Activated CD4-positive, alpha-beta T cell treated with anti-CD3 and anti-CD28 coated beads, Interleukin-2, amount 50 U/mL, for 24 hours (primary cell): ENCODE data around the gene EPHA1.

ENCODE experiments used
- DNase-seq, 2 donors: peaks; one replicate each; pipeline ENCODE4 v3.0.0-alpha.2; 2020; ENCODE audit warnings: low read depth in 1 of 2, low spot score in 1 of 2

The EPHA1 gene

DNA sequence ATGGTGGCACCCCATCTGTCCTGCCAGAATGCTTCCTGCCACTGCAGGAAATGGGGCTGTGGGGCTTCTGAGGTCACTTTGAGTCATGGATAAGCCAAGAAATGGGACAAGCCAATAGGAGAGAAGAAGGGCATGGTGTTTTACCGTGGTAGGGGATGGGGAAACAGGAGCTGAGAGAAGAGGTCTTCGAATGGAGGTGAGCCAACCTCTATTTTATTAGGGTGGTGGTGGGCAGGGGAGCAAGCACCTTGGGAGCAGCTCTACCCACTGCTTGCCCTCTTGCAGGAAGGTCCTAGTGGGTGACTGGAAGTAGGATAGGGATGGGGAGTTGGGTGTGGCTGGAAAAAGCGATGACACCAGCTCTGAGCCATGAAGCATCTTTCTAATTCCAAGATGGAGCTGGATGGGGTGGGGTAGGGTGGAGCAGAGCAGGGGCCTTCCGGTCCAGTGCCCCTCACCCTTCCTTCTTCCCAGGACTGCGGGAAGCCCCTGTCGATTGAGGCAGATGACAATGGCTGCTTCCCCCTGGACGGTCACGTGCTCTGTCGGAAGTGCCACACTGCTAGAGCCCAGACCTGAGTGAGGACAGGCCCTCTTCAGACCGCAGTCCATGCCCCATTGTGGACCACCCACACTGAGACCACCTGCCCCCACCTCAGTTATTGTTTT, 18.4 kb downstream of the EPHA1 start:
- no peak for DNase-seq

DNA sequence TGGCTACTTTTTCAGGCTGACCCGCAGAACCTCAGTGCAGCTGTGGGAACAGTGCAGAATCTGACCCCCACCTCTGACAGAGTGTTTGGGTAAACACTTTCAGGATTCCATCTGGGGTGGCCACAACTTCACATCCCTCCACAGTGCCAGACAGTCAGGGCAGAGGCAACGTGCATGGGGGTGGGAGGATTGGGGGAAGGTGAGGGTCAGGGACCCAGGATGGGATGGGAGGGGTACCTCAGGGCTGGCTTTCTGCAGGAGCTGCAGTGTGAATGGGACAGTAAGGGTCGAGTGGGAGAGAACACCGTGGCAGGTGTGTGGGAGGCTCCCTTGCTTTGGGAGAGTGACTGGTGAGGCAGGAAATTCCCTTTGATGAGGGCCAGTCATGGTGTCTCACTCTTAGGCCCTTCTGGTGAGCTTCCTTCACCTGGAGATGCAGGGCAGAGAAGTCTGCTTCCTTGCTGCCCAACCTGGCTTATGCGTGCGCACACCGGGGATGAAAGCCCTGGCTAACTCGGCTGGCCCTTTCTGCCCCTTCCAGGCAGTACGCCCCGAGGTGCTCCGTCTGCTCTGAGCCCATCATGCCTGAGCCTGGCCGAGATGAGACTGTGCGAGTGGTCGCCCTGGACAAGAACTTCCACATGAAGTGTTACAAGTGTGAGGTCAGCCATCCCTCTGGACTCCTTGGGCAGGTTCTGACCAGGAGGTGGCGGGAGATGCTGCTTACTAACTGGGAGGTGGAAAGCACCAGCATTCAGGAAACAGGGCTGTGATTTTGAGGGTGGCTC, 19.1 kb downstream of the EPHA1 start:
- no peak for DNase-seq

DNA sequence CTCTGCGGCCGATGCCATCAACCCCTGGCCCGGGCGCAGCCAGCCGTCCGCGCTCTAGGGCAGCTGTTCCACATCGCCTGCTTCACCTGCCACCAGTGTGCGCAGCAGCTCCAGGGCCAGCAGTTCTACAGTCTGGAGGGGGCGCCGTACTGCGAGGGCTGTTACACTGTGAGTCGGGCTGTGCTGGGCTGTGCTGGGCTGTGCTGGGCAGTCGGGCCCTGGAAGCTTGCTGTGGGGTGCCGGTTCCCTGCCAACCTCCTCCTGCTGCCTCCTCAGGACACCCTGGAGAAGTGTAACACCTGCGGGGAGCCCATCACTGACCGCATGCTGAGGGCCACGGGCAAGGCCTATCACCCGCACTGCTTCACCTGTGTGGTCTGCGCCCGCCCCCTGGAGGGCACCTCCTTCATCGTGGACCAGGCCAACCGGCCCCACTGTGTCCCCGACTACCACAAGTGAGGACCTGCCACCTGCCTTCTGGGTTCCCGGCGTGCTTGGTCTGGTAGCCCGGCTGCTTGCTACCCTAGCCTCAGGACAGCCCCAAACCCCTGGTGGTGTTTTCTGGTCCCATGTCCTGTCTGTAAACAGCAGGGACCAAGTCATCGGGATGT, 20.1 kb downstream of the EPHA1 start:
- DNase-seq, result no peak

DNA sequence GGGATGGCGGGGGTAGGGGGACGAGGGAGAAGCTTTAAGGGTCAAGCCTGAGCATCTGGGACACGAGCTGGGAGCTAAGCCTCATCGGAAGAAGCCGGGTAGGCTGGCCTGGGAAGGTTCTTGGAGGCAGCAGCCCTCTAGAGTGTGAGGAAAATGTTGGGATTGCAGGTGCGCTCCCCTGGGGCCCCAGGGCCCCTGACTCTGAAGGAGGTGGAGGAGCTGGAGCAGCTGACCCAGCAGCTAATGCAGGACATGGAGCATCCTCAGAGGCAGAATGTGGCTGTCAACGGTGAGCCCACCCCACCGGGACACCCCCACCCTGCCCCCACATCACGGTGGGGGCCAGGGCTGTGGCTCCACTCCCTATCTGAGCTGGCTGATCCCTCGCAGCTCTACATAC, 20.6 kb downstream of the EPHA1 start:
- no peak for DNase-seq

DNA sequence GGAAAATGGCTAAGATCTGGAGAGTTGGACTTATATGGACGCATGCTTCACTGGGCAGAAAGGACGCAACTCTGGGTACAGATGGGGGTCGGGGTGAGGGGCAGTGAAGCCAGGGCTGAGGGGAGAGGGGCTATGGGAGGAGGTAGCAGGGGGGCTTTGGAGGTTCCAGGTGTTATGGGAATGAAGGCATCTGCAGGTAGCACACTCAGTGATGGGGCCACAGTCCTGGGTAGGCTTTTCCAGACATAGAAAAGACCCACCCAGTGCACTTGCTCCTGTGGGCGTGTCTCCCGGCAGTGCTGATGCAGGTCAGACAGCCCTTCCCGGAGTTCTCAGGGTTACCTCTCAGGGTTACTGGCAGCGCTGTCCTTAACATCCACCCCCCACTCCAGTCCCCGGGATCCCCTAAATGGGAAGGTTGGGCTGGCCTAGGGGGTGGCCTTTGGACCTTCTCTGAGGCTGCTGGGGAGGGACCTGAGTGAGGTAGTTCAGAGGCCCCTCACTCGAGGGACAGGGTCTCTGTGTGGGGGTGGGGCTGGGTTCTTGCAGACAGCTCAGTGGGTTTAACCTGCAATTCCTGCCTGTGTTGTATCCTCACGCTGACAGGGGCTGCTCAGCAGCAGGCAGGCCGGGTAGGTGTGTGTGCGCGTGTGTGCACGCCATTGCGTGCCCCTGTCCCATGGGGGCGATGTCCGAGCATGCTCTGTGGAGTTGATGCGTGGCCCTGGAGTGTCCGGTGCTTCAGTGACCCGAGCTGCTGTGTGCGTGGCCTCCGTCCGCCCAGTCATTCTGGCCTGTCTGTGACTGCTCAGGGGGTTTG, 21.3 kb downstream of the EPHA1 start:
- DNase-seq, result no peak

DNA sequence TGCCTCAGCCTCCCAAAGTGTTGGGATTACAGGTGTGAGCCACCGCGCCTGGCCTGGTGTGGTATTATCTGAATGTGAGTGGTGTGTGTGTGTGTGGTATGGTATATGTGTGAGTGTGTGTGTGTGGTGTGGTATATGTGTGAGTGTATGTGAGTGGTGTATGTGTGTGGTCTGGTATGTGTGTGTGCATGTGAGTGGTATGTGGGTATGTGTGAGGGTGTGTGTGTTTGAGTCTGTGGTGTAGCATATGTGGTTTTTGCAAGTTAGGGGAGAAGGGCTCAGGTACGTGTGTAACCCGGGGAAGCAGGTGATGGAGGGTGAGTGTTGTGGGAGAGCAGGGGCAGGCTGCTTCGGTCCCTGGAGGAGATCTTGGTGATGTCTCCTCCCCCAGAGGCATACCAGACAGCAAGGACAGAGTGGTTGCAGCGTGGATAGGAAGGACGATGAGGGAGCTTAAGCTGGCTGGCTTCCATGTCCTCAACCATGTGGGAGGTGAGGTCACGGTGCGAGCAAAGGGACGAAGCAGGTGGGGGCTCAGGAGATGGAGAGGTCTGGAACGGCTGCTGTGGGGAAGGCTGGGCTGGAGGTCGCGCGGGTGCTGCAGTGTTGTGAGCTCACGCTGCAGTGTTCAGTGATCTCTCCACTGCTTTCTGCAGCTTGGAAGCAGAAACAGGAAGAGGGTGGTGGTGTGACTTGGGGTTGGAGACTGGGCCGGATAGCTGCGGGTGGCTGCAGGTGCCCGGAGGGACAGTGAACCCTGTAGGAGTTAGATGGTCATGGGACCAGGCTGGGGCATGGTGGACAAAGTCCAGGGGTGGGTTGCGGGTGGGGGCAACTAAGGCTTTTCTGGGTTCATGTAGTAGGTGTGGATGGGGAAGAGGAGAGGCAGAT, 22.5 kb downstream of the EPHA1 start:
- no peak for DNase-seq

DNA sequence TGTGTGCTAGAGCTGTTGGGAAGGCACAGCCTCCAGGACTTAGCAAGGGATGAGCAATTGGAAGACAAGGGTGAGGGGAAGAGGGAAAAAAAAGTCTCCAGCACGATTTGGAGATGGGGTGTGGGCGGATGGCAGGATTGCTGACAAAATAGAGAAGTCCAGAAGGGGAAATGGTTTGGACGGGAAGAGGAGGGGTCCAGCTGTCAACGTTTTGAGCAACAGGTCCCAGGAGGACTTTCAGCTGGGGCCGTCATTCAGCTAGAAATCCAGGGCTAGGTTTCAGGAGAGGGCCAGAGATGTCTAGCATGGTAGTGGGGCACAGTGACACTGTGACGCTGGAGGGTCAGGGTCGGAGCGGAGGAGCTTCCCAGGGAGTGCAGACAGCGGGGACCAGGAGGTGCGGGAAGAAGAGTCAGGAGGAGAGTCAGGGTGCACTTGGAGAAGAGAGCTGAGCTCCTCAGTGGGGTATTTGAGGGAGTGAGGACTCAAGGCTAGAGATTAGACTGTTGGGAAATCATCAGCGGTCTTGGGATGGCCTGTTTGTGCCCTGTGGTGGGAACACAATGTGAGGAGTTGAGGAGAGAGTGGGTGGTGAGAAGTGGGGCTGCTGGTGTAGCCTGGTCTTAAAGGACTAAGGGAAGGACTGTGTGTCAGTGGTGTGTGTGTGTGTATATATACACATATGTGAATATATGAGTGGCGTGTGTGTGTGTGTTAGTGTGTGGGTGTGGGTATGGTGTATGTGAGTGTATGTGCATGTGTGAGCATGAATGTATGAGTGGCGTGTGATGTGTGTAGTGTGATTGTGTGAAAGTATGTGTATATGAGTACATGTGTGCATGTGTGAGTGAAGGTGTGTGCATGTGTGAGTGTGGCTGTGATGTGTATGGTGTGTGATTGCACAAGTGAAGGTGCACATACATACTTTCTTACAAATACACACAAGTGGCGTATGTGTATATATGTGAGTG, 23.7 kb downstream of the EPHA1 start:
- DNase-seq, result no peak

DNA sequence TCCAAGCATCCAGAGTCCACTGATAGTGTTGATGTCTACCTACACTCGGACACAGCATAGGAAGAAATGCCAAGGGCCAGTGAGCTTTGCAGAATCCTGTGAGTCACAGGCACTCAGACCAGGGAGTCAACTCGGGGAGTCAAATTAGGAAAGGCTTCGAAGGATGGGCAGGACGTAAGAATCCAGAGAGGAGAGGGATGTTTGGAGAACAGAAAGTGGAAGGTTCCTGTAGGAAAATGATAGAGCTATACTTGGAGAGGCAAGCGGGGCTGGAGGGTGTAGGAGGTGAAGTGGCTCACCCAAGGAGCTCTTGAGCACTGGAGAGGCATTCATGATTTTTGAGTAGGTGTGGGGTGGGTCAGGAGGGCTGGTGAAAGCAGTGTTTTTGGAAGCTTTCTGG, 24.5 kb downstream of the EPHA1 start:
- DNase-seq, result no peak

DNA sequence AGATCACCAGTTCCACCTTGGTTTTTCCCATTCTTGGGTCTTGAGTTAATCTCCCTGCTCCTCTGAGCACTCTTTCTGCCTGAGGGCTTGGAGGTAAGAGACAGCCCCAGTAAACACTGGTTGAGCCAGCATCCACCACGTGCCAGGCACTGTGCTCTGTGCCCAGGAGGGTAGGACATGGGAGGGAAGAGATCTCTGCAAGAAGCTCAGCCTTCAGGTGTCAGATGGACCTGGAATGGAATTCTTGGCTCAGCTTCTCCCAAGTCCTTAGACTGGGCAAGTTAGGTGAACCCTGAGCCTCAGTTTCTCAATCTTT, 25.1 kb downstream of the EPHA1 start:
- no peak for DNase-seq

DNA sequence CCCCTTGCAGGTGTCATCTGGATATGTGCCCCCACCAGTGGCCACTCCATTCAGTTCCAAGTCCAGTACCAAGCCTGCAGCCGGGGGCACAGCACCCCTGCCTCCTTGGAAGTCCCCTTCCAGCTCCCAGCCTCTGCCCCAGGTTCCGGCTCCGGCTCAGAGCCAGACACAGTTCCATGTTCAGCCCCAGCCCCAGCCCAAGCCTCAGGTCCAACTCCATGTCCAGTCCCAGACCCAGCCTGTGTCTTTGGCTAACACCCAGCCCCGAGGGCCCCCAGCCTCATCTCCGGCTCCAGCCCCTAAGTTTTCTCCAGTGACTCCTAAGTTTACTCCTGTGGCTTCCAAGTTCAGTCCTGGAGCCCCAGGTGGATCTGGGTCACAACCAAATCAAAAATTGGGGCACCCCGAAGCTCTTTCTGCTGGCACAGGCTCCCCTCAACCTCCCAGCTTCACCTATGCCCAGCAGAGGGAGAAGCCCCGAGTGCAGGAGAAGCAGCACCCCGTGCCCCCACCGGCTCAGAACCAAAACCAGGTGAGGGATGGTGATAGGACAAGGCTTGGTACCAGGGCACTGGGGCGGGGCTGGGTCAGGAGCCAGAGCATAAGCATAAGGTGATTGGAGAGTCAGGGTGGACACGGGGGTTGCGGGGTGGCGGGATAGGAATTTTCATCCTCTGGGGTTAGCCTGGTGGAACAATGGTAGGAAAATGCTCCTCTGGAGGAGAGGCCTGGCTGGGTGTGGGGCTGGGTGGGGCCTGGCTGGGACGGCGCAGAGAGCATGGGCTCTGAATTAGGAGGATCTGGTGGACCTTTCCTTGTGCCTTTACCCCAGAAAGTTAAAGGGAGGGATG, 25.6 kb downstream of the EPHA1 start:
- no peak for DNase-seq

DNA sequence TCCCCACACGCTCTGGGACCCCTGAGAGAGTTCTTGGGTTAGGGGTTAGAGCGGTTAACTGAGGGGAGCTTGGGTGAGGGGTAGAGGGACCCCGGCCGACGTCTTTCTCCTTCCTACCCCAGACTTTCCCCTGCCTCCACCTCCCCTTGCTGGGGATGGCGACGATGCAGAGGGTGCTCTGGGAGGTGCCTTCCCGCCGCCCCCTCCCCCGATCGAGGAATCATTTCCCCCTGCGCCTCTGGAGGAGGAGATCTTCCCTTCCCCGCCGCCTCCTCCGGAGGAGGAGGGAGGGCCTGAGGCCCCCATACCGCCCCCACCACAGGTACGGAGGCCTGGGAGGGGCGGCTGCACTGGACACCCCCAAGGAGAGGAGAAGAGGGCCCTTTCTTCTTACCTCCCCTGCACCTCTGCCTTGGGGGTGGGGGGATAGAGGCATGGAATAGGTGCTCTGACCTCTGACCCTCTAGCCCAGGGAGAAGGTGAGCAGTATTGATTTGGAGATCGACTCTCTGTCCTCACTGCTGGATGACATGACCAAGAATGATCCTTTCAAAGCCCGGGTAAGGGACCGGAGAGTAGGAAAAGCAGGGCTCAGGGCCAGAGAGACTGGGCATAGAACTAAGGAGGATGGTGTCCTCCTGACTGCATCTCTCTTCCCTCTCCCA, 26.4 kb downstream of the EPHA1 start:
- DNase-seq, result no peak

DNA sequence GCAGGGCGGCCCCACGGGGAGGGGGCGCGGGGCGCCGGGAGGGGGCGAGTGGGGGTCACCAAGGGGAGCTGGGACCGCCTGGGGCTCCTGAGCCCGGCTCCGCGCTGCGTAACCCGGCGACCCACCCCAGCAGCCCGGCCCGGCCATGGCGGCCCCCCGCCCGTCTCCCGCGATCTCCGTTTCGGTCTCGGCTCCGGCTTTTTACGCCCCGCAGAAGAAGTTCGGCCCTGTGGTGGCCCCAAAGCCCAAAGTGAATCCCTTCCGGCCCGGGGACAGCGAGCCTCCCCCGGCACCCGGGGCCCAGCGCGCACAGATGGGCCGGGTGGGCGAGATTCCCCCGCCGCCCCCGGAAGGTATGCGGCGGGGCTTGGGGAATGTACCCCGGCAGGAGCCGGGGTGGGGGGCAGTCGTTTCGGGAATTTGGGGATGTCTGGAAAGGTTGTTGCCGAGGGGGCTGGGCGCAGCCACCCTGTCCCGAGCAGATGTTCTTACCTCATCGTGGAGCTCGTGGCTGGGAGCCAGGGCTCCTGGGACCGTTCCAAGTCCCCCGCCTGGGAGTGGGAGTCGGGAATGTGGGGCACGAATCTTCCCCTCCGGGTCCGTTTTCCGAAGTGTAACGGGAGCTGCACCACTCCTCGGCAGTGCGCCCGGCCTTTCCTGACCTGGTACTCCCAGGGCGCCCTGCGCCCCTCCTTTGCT, 27.1 kb downstream of the EPHA1 start:
- DNase-seq, result no peak

DNA sequence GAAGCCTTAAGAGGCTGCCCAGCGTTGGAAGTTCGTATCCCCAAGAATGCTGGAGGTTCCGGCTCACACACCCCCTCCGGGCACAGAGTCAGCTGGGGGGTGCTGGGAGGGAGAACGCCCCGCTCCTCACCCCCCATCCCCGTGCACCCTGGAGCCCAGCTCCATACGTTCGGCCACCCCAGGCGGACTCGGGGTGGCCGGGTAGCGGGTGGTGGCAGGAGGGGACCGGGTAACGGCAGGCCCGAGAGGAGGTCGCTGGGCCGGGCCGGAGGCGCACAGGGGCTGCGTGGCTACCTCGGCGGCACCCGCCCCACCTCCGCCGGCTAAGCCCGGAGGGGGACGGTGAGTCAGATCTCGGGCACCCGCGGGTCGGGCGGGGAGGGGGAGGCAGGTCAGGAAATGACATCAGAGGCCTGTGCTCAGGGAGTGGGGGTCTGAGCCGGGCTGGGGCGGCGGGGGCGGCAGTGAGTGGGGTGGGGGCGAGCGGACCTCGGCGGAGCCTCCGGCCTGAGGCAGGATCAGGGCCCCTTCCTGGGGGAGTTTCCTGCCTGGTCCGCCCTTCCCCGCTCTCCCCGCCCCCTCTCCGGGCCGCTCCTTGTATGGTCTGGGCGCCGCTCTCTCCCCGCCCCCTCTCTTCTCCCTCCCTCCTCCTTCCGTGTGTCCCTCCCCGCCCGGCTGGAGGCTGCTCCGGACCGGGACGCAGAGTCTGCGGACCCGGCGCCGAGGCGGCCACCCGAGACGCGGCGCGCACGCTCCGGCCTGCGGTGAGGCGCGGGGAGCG, 27.8 kb downstream of the EPHA1 start, which contains the start of gene ZYX:
TSS of gene ZYX (plus strand) at position 700 of the 781 bp plus-strand sequence. CDS start 227 bp downstream, outside the sequence.
- DNase-seq, result peak; percentile 78 to 79

DNA sequence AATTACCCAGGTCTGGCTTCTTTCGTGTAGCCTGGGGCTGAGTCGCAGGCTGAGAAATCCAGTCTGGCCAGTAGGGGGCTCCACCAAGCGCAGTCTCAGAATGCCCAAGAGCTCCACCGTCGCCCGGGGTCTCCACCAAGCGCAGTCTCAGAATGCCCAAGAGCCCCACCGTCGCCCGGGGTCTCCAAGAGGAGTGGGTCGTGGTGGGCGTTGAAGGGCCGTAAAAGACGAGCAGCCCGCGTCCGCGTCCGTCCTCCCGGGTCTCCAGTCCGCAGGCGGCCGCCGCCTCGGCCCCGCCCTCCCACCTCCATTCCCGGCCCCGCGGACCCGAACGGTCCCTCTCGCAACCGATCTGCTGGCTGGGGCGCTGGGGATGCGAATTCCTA, 28.4 kb downstream of the EPHA1 start:
- peak; percentile 82 to 84 for DNase-seq

DNA sequence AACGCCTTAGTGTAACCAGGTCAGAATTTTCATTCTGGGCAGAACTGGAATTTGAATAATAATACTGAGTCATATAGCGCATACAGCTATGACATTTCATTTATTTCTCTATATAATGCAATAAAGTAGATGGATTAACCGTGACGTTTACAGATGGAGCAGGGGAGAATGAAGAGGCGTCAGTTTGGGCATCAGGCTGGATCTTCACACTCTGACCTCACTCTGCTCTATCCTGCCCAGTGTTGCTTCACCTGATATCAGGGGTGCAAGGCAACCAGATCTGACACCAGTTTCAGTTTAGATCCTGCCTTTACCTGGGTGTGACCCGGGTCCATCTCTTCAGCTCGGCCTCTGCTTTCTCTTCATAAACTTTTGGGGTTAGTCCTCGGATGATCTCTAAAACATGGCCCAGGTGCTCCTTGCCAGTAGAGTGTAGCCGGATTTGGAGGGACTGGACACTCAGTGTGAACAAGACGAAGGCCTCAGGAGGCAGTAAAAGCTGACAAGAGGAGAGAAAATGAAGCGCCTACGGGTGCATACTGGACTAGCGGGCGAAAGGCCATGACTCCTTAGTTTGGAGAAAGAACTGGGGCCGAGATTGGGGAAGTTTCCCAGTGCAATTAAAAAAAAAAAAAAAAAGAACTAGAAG, 28.9 kb downstream of the EPHA1 start:
- DNase-seq, result no peak

DNA sequence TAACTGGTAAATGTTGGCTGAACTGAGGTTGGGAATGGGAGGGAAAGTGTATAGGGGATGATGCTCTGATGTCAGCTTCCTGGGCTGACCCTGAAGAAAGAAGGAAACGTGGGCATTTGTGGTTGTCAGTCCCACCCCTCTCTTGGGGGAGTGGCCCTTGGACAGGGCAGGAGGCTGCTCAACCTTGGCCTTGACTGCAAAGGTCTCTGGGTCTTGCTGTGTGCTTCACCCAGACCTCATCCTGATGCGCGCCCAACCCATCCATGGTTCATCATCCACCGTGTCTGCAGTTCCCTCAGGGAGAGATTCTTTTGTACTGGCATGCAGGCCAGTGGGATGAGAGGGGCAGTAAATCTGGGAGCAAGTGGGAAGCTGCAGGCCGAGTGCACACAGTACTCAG, 32.3 kb downstream of the EPHA1 start:
- no peak for DNase-seq
